ENCODE results near the gene EDN1. TPM values are rescaled to one million over a fixed set of nuclear protein-coding genes. Genes with fewer than 3 reads are reported as not detected.

The EDN1 gene
- total RNA-seq, 1 donor from 2014 or later = 6.8 TPM

DNA sequence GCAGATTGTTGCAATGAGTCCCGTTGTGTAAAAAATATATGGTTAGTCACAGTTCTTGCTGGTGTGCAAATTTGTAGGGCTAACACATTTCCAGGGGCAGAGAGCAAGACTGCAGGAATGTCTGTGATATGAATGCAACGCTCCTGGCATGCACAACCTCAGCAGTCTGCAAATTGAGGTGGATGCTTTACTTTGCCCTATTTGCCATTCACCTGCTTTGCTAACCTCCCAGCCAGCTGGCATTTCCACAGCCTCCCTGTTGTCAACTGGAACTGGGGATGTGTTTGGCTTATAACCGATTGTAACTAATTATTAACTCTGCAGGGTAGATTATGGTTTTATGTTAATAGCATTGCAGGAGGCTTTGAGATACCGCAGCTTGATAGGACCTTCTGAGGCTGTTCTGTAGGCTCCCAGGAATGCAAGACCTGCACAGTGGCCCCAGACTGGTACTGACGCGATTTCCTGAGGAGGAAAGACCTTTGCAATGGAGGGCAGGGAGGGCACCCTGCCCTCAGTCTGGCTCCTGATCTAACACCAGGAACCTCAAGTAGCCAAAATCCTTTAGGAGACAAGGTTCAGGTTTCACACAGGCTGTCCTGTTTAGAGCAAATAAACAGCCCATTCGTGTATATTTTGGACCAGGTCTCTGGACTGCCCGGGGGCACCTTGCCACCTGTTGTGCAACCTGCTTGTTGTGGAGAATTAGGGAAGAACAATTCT is 53.4 kb downstream of the EDN1 start:
- no peak overlapping the region for H3K9ac ChIP-seq (ENCODE audit: low read depth in 1 of 3, low read length in 3 of 3)
- H3K27me3 ChIP-seq (ENCODE audit: control insufficient read depth in 3 of 3, insufficient read depth in 3 of 3, low read length in 3 of 3) = peaks cover 0 to 20% (median 3%) of the 10 kb centered on the region in 3 donors
- H3K27ac ChIP-seq (ENCODE audit: low read depth, low read length) = no peak overlapping the region
- no peaks in the 10 kb centered on the region for H3K4me1 ChIP-seq (ENCODE audit: control insufficient read depth in 3 of 3, insufficient read depth in 3 of 3, low read length in 3 of 3)
- H3K9me3 ChIP-seq (ENCODE audit: control insufficient read depth in 3 of 3, low read length in 3 of 3) = no peaks in the 10 kb centered on the region
- H3K4me3 ChIP-seq (ENCODE audit: low read length in 3 of 3) = no peak overlapping the region
- no peaks in the 10 kb centered on the region for H3K36me3 ChIP-seq (ENCODE audit: control insufficient read depth in 3 of 3, insufficient read depth in 3 of 3, low read length in 3 of 3)

DNA sequence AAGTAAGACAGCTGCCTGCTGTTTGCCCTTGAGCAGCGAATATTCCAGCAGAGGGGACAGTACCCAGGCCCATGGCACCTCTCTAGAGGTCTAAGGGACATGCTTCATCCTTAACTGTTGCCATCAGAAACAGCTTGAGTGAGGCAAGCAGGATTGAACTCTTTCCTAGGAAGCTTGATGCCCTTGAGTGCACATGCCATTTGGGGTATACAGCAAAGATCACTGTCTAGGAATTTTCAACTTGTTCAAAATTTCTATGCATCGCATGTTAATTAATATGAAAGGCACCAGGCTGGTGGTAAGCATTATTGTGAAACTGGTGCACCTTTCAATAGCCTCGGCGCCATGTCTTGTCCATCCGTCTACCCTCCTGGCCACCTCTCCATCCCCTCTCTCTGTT is 54.1 kb downstream of the EDN1 start:
- H3K4me3 ChIP-seq (ENCODE audit: low read length in 3 of 3) = no peak overlapping the region
- H3K4me1 ChIP-seq (ENCODE audit: control insufficient read depth in 3 of 3, insufficient read depth in 3 of 3, low read length in 3 of 3) = no peaks in the 10 kb centered on the region
- H3K27ac ChIP-seq (ENCODE audit: low read depth, low read length) = no peak overlapping the region
- no peak overlapping the region for H3K9ac ChIP-seq (ENCODE audit: low read depth in 1 of 3, low read length in 3 of 3)
- peaks cover 0 to 21% (median 3%) of the 10 kb centered on the region in 3 donors for H3K27me3 ChIP-seq (ENCODE audit: control insufficient read depth in 3 of 3, insufficient read depth in 3 of 3, low read length in 3 of 3)
- H3K36me3 ChIP-seq (ENCODE audit: control insufficient read depth in 3 of 3, insufficient read depth in 3 of 3, low read length in 3 of 3) = no peaks in the 10 kb centered on the region
- no peaks in the 10 kb centered on the region for H3K9me3 ChIP-seq (ENCODE audit: control insufficient read depth in 3 of 3, low read length in 3 of 3)

DNA sequence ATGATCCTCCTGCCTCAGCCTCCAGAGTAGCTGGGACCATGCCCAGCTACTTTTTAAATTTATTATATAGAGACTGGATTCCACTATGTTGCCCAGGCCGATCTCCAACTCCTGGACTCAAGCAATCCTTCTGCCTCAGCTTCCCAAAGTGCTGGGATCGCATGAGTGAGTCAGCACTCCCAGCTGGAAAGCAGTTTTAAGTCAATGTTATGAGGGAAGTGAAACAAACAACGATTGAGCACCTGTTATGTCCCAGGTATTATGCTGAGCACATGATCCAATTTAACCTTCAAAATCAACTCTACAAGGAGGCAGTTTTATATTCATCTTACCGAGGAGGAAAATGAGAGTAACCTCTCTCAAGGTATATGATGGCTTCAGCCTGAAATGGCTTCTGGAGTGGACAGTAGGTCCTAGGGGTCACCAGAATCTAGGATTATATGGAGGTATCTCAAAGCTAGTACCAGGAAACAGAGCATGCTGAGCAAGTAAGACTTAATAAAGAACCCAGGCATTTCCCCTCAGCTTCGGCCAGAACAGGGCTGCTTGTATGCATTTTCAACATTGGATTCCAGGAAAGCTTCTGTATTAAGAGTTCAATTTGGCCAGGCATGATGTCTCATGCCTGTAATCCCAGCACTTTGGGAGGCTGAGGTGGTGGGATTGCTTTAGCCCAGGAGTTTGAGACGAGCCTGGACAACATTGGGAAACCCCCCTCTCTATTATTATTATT is 55.0 kb downstream of the EDN1 start:
- Histone ChIP-seq H3K9ac (ENCODE audit: low read depth in 1 of 3, low read length in 3 of 3) (no peak overlapping the region), H3K27ac (ENCODE audit: low read depth, low read length) (no peak overlapping the region), H3K4me3 (ENCODE audit: low read length in 3 of 3) (no peak overlapping the region), H3K4me1 (ENCODE audit: control insufficient read depth in 3 of 3, insufficient read depth in 3 of 3, low read length in 3 of 3) (no peaks in the 10 kb centered on the region), H3K36me3 (ENCODE audit: control insufficient read depth in 3 of 3, insufficient read depth in 3 of 3, low read length in 3 of 3) (no peaks in the 10 kb centered on the region), H3K9me3 (ENCODE audit: control insufficient read depth in 3 of 3, low read length in 3 of 3) (no peaks in the 10 kb centered on the region), H3K27me3 (ENCODE audit: control insufficient read depth in 3 of 3, insufficient read depth in 3 of 3, low read length in 3 of 3) (peaks cover 0 to 16% (median 3%) of the 10 kb centered on the region in 3 donors)

GRCh38 chr6:12345694-12346058 is 55.5 kb downstream of the EDN1 start:
- Histone ChIP-seq H3K9me3 (ENCODE audit: control insufficient read depth in 3 of 3, low read length in 3 of 3) (no peaks in the 10 kb centered on the region), H3K4me1 (ENCODE audit: control insufficient read depth in 3 of 3, insufficient read depth in 3 of 3, low read length in 3 of 3) (no peaks in the 10 kb centered on the region), H3K27ac (ENCODE audit: low read depth, low read length) (no peak overlapping the region), H3K9ac (ENCODE audit: low read depth in 1 of 3, low read length in 3 of 3) (no peak overlapping the region), H3K4me3 (ENCODE audit: low read length in 3 of 3) (no peak overlapping the region), H3K27me3 (ENCODE audit: control insufficient read depth in 3 of 3, insufficient read depth in 3 of 3, low read length in 3 of 3) (peaks cover 0 to 12% (median 1%) of the 10 kb centered on the region in 3 donors), H3K36me3 (ENCODE audit: control insufficient read depth in 3 of 3, insufficient read depth in 3 of 3, low read length in 3 of 3) (no peaks in the 10 kb centered on the region)

Small RNAs within 50 kb of the gene (small RNA-seq; reads per million reads assigned to genes)
- not detected for gene SUMO2P12
